G401 (cell line): ENCODE results near the gene VOPP1. TPM values are rescaled to one million over a fixed set of nuclear protein-coding genes. Genes with fewer than 3 reads are reported as not detected.
A peak's percentile ranks its signal among the peaks of the same experiment; 100 is the strongest.
"Not testable (repeated sequence)": the region's sequence is repeated elsewhere in the genome, so short reads cannot be mapped to it uniquely, and the experiment has no call there.

Source experiments
- DNase-seq: peaks from one replicate; pipeline ENCODE4 v3.0.0-alpha.2; 2015; ENCODE audit warnings: low spot score
- in situ Hi-C: cut with HindIII; loops from 2 replicates; pipeline ENCODE4 v1.10.0; 2016; ENCODE audit warnings: low sequenced_read_pairs, mixed read lengths
- total RNA-seq: library from RNA; depleted of rRNA; stranded (reverse); fragments of >200 nt; shearing (Covaris generic); gene quantifications from 2 replicates; pipeline ENCODE4 v1.2.3, GENCODE V29; 2014

The VOPP1 gene
- total RNA-seq, 1 experiment from 2014 or later = 38.2 TPM

DNA sequence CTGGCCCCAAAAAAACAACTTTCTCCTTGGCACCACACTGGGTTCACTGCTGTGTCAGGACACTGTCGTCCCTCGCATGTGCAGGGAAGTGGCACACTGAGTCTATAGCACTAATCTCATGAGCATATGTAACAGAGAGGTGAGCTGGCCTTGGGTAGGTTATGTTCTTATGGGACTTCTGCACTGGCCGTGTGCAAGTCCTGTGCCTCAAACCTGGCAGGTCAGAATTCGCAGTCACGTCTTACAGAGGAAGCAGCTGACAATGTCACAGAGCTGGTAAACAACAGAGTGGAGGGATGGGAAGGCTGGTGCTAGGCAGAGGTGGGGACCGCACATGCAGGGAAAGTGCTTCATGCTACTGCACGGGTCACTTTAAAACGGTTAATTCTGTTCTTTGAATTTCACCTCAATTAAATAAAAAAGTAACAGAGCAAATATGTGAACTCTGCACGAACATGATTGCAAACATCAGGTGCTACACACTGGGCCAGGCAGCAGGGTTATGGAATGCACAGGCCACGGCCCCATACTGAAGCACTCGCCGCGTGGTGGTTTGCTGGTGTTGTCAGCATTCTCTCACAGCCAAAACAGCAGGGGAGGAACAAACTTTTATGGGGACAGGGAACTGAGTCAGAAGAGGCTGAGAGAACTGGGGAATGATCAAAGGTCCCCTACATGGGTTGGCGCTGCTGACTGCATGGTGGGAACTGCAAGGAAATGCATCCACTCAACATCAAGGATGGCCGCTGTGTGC, 54.2 kb downstream of the VOPP1 start:
- in situ Hi-C loops = no loop called here
- DNase-seq = no peak

DNA sequence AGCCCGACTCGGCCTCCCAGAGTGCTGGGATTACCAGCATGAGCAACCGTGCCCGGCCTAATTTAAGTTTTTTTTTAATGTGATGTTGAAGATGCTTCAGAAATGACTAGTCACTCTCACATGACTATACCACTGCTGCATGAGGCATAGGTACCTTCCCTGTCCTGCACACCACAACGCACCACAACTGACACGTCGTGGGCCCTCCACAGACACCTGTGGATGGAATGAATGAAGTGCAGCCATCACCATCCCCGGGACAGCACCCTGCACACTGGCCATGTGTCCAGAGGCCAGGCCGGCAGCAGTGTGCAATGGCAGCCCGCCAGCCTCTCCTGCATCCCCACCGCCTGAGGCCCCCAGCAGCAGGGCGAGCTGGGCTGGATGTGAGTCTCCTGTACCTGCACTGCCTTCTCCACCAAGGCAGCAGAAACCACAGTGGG, 55.1 kb downstream of the VOPP1 start:
- no peak for DNase-seq
- in situ Hi-C loops = no loop called here

DNA sequence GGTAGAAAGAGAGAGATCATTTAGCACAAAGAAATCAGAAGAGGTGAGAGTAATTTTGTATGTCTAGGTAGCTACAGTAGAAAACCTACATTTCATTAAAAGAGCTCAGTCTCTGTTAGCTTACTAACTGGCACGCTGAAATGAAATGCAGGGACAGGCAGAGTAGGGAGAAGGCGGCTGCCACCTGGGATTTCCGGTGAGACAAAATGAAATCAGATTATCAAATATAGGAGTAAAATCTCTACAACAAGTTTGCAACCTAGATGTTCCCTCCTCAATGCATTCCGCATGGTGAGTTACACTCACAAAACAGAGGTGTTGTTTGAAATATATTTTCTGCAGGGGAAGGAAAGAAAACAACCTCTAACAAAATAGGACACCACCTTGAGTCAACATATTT, 55.9 kb downstream of the VOPP1 start:
- in situ Hi-C loops = no loop called here
- no peak for DNase-seq

DNA sequence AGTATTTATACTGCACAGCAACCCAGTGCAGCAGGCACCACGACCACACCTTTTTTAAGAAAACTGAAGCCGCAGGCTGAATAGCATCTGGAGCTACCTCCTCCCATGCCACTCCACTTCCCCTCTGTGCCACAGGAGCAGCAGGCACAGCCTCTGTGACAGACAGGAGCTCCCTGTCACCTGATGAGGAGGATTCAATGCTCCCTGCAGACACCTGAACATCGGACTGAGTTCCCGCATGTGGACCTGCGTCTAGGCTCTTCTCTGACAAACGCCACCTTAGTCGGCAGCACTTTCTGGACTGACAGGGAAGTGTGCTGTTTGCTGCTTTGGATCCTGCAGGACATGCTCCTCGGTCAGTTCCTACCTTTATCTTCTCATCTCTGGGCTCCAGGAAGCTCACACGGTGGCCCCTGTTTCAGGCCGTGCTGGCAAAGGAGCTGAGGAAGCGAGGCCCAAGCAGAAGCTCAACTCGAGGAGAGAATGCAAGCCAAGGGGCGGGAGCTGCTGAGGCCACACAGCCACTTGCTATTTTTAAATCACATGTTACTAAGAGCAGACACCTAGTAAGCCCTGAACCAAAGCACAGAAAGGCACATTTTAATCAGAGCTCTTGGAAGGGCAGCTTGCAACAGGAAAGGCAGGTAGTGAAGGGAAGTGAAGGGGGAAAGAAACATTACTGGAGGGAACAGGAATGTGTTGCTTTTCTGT, 56.6 kb downstream of the VOPP1 start:
- peak; percentile 91 for DNase-seq
- in situ Hi-C loops = no loop called here

DNA sequence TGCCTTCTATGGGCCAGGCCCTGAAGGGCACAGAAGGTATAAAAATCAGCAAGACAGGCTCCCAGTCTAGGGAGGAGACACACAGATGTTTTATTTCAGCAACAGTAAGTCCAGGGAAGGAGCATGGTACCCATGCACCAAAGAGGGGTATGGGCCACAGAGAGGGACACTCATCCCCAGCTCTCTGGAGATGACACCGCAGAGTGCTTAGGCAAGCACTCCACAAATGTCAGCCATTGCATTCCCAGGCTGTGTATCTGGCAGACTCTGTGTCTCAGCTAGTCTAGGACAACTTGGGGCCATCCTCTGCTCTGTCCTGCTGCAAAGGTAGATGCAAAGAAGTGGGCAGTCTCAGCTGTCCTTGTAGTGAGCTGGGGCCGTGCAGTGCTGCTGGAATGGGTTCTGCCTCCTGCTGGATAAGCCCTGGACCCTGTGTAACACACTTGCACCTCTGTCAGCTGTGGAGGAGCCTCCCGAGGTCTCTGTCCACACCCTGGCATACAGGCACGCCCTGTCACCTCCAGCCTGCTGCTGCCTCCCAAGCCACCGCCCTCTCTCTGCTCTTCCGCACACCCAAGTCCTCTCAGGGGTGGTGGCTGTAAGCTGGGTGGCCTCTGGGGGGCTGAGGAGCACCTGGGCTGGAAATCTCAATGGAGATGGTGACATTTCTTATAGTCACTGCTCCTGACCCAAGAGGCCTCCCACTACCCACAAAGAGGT, 57.6 kb downstream of the VOPP1 start:
- in situ Hi-C loops = no loop called here

DNA sequence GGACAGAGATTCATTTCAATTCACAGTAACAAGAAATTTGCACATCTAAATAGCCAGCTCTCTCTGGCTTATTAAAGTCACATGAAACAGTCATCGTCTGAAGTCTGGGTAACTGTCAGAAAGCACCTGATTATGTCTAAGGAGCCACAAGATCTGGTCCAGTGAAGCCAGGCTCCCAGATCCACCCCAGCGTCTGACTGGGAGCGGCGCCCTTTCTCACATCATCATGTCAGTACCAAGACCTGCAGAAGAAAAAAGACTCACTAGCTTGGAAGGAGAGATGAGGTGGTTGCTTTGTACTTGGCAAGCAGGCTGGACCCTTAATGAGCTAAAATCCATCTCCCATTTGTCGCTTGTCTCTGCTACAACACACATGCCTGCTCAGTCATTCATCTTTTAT, 58.4 kb downstream of the VOPP1 start:
- in situ Hi-C loops = no loop called here
- DNase-seq = no peak

More for the DNA sequence above, 57.6 kb downstream of the VOPP1 start:
- no peak for DNase-seq

DNA sequence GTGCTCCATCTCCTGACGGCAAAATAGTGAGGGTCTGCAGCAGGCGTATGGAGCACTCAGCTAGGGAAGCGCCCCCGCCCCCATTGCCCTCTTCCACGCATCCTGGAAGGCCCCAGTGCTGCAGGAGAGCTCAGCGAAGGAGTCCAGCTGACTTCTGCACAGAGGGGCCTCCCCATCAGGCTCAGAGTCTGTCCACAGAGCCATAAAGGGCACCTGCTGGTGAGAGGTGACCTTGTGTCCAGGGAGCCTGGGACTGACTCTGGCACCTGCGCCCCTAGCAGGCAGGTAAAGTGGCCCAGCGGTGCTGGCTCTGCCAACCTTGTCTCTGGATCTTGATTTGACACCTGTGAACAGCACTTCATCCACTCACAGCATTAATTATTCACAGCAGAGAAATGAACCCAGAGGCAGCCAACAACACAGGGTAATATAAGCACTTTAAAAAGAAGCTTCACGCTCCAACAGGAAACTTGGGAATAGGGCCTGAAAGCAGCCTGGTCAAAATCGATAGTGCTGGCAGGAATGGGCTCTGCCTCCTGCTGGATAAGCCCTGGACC, 59.6 kb downstream of the VOPP1 start:
- DNase-seq = no peak
- in situ Hi-C loops = no loop called here

DNA sequence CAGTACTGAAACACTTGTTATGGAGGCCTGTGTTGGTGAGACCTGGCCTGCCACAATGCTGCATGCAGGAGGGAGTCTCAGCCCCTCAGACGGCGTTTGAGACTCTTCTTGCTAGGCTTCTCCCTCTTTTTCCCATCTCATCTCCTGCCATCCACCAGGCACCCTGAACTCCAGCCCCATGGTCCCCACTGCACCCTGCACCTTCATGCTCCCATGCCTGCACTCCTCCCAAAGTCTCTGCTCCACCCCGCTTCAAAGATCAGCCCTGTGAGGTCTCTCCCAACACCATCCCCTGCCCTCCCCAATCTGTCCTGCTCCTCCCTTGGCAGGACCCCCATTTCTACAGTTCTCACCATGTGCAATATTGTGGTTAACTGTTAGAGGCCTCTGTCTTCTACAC, 61.7 kb downstream of the VOPP1 start:
- DNase-seq = no peak
- in situ Hi-C loops = no loop called here

DNA sequence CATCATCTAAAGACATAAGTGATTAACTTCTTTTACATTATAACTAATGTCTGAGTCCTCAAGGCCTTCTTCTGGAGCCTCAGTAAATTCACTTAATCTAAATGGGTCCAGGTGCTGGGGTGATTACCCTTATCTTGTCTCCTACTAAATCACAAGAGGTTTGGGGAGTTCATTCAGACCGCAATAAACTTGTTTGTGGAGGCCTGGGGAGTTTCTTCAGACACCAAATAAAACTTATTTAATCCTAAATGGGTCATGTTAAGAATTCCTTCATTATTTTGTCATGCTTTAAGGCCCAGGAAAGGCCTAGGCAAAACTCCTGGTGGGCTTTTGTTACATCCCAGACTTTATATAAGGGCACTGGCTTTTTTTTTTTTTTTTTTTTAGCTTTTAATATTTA, 62.1 kb downstream of the VOPP1 start:
- in situ Hi-C loops, DNase-seq: not testable (repeated sequence)

DNA sequence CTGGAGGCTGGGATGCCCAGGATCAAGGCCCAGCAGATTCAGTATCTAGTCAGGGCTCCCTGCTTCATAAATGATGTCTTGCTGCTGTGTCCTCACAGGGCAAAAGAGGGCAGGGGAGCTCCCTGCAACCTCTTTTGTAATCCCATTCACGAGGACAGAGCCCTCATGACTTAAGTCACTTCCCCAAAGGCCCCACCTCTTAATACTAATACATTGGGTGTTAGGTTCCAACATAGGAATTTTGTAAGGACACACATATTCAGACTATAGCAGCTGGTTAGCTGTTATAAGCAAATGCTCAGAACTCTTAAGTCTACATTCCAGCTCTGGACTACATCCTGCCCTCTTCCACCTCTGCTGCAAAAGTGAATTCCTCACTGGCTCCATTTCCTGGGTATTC, 63.0 kb downstream of the VOPP1 start:
- DNase-seq = no peak
- in situ Hi-C loops = no loop called here

DNA sequence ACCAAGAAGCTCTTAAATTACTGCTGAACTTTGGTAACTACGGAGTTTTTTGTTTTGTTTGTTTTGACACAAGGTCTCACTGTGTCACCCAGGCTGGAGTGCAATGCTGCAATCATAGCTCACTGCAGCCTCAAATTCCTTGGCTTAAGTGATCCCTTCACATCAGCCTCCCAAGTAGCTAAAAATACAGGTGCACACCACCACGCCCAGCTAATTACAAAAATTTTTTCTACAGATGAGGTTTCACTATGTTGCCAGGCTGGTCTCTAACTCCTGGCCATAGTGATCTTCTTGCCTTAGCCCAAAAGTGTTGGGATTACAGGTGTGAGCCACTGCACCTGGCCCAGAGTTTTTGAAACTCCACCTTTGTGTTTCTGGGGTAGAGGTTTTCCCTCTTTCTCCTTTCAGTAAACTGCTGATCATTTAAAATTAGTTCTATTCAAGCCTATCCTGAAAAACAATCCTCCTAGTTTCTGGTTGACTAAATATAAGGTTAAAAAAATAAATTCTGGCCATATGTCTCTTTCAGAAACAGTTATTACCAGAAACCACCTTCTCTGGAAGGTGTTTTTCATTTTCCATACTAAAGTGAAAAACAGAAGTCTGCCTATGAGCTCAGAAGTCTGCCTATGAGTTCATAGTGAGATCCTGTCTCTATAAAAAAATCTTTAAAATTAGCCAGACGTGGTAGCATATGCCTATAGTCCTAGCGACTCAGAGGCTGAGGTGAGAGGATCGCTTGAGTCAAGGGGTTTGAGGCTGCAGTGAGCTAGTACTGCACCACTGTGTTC, 63.9 kb downstream of the VOPP1 start:
- in situ Hi-C loops = no loop called here
- DNase-seq = no peak

DNA sequence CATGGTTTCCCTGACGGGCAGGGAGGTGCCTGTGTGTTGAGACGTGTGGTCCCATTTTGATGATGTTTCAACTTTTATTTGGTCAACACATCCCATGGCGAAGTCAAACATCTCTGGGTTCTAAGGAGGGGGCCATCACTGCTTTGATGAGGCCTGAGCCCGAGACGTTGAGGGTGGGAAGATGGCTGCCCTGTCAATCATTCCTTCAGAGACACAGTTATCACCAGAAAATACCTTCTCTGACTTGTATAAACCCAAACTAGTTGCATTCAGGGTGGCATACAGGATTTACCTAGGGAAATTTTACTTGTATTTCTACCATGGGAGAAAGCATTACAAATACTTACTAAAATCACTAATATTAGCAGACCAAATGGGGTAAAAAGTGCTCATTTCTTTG, 64.6 kb downstream of the VOPP1 start:
- in situ Hi-C loops = no loop called here
- no peak for DNase-seq

DNA sequence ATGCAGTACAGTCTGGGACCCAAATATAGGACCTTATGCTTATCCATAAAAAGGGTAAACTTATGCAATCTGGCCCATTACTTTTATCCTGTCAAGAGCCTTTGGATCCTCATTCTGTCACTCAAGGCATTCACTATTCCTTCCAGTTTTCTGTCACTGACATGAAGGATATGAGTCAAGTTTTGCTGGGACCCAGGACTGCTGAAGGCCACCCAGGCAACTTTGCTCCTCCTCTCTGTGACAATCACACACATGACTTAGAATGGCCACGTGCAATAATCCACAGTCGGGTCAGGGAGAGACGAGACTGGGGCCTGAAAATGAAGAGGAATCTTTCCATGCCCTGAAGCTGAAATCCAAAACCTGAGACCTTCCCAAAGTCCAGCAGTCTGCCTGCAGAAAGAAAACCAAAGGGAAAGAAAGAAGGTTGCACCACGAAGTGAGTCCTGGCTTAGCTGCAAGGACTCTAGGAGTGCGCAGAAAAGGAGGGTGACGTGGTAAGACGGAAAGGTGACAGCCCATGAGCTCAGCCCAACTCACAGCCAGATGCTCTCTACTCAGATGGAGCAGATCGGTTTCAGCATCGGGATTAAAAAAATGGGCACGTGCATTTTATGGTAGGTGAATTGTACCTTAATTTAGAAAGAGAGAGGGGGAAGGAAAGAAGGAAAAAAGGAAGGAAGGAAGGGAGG, 67.2 kb downstream of the VOPP1 start:
- in situ Hi-C loops = no loop called here
- DNase-seq = no peak

DNA sequence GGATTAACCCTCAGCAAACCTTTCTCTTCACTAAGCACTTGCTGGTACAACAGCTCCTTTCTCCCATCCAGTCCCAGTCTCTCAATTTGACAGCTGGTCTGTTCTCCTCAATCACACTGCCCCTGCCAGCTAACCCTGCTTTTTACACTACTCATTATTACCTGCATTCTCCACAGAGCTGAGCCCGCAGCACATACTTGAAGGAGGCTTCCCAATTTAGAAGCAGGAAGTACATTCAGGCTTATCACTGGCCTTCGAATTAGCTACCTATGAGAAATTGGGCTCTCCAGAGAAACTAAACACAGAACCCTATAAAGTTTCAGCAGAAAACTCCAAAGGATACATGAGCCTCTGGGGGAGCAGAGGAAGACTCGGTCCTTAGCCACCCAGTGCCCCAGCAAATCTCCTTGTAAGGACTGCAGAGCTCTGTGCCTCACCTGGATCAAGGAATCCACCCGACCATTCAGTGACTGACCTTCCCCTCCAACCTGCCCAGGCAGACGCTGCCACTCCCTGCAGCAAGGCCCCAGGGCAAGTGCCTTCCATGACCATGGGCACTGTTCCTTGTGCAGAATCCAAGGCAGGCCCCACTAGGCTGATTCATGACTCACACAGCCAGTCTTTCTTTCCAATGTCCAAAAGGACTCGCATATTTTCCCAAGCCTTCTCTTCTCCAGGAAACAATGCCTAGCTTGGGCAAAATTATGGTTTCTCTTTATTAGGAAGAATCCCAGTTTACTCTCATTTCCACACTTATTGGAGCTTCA, 68.0 kb downstream of the VOPP1 start:
- DNase-seq = no peak
- in situ Hi-C loops = no loop called here

DNA sequence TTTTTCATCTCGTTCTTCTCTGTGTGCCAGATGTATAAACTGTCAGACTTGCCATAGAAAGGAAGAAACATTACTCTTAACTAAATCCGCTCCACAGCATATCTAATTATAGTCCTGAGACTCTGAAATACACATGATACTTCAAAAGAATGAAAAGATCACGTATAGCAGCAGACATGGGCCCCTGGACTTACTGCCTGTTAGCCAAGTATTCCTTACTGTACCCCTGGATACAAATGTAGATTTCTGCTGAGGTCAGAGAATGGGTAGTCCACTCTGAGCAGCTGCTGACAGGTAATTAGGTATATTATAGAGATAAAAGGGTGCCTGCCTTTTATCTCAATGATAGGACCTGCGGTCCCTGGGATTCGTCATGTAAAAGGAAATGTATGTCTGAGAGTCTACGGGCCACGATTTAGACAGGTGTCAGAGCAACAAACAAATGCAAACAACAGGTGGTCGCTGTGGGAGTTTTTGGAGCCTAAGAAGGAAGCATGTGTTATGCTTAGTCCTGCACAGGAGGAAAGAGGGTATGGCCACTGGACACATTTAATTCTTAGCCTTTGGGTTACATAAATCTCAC, 69.4 kb downstream of the VOPP1 start:
- in situ Hi-C loops = no loop called here
- peak; percentile 25 for DNase-seq

DNA sequence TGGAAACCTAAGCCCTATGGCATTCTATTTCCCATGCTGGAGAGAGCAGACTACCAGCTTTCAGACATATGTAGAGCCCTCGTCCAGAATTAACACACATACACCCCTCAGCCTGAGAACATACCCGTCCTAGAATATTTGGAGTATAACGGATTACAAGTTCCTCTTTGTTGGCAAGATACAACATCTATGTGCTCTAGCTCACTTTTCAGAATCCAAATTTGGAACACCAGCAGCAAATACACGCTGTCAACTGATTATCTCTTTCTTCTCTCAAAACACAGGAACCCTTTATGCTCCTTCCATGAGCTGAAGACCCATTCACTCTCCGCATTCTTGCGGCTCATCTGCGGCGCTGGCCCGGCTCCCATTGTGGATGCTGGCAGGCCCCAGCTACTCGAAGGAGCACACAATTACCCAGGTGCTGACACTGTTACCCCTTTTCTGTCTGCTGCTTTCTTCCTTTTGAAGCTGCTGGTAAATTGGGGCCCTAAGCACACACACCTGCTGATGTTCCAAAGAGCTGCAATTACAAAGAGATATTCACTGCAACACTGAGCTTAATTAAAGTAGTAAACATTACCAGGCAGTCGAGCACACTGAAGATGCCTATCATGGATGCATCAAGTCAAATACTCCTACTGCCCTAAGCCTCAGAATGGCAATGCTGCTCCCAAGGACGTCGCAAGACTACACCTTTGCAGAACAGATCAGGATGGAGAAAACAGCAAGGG, 70.0 kb downstream of the VOPP1 start:
- in situ Hi-C loops = no loop called here
- DNase-seq = peak; percentile 11

DNA sequence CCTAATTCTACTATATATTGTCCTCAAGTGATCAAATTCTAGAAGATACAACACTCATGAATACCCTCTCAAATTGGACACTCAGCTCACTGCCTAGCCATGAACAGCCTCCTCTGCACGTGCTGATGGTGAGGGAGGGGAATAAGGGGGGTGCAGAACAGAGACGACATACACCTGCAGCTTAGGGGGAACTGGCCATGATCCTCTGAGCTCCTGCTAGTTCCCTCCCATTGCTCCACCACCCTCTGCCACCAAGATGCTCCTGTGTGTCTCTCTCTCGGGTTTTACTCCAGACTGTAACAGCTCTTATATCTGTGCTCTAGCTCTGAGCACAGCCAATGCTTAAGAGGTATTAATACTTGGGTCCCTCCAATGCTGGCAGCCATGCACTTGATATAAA, 70.7 kb downstream of the VOPP1 start:
- in situ Hi-C loops = no loop called here
- DNase-seq = no peak
